SK-N-SH (cell line): Measurements from ENCODE around the gene HES6.

Experiments
- GATA2 ChIP-seq: sonication (generic); formaldehyde crosslinking; IDR thresholded peaks from 2 replicates; pipeline ENCODE4 v1.5.0; 2020; ENCODE audit warnings: mild to moderate bottlenecking, missing genetic modification reagents
- POLR2AphosphoS5 ChIP-seq: IDR thresholded peaks from 2 replicates; pipeline ENCODE4 v1.6.1; 2012; ENCODE audit warnings: low read depth, low read length
- RAD21 ChIP-seq: IDR thresholded peaks from 2 replicates; pipeline ENCODE4 v1.6.1; 2012; ENCODE audit warnings: mild to moderate bottlenecking, low read length
- RFX5 ChIP-seq: IDR thresholded peaks from 2 replicates; pipeline ENCODE4 v1.6.1; 2012; ENCODE audit warnings: mild to moderate bottlenecking, improper control_type of control experiment, low read length
- TEAD4 ChIP-seq: IDR thresholded peaks from 2 replicates; pipeline ENCODE4 v1.4.0; 2012; ENCODE audit warnings: mild to moderate bottlenecking, borderline replicate concordance; ENCODE audit not compliant: insufficient read depth
- TF ChIP-seq, protein P1 (sequence below): fragments of 200-600 bp; sonication (generic); IDR thresholded peaks from 2 replicates; pipeline ENCODE4 v1.6.1; 2017; ENCODE audit warnings: antibody characterized with exemption, mild to moderate bottlenecking, moderate library complexity

DNA sequence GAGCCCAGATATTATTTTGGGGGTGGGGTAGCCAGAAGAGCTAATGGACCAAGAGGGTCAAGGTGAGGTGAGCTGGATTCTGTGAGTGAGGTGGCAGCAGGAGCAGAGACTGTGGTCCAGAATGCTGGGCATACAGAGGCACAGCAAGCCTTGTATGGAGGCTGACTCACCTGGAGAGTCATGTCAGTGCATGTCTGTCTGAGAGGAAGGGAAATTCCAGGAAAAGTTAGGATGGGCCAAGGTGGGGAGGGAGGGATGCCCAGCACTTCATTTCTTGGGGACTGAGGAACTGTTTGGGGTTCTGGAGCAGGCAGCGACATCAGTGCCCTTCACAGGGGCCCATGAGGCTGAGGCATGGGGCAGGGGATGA, 27.5 kb upstream of the HES6 start:
- TF ChIP-seq, protein P1, sequence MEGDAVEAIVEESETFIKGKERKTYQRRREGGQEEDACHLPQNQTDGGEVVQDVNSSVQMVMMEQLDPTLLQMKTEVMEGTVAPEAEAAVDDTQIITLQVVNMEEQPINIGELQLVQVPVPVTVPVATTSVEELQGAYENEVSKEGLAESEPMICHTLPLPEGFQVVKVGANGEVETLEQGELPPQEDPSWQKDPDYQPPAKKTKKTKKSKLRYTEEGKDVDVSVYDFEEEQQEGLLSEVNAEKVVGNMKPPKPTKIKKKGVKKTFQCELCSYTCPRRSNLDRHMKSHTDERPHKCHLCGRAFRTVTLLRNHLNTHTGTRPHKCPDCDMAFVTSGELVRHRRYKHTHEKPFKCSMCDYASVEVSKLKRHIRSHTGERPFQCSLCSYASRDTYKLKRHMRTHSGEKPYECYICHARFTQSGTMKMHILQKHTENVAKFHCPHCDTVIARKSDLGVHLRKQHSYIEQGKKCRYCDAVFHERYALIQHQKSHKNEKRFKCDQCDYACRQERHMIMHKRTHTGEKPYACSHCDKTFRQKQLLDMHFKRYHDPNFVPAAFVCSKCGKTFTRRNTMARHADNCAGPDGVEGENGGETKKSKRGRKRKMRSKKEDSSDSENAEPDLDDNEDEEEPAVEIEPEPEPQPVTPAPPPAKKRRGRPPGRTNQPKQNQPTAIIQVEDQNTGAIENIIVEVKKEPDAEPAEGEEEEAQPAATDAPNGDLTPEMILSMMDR: no peak
- TF ChIP-seq POLR2AphosphoS5 (no peak), RFX5 (no peak), TEAD4 (no peak), RAD21 (no peak), GATA2 (CRISPR knock-in tag) (no peak)
